AG09309 (cell line): ENCODE measurements around the gene SMIM13.
"Not testable (repeated sequence)": the region's sequence is repeated elsewhere in the genome, so short reads cannot be mapped to it uniquely, and the experiment has no call there.

Experiments used
- DNase-seq: peaks from one replicate; pipeline ENCODE4 v3.0.0-alpha.2; 2010; ENCODE audit warnings: low read depth
- H3K4me3 ChIP-seq: 2 replicates; pipeline ENCODE4 v1.5.1; 2011; ENCODE audit warnings: mild to moderate bottlenecking, low read depth, low read length, moderate library complexity; ENCODE audit not compliant: control insufficient read depth
- CTCF ChIP-seq: IDR thresholded peaks from 2 replicates; pipeline ENCODE4 v1.5.1; 2011; ENCODE audit warnings: mild to moderate bottlenecking, low read depth, low read length, inconsistent platforms; ENCODE audit not compliant: insufficient read depth, control insufficient read depth; ENCODE audit errors: missing control alignments

SMIM13 gene

DNA sequence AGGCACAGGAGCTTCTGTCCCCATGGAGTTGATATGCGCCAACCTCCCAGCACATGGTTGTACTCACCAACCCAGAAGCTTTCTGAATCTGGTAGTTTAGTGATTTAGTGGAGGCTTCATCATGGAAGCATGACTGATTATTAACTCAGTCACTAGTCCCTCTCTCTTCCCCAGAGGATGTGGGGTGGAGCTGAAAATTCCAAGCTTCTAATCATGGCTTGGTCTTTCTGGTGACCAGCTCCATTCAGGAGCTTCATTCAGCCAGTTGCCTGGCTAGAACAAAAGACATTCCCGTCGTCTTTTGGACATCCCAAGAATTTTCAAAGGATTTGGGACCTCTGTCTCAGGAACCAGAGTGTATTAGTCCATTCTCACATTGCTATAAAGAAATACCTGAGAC is 13.3 kb upstream of the SMIM13 start:
- no peak for DNase-seq
- TF ChIP-seq CTCF: no peak
- no peak overlapping the region for H3K4me3 ChIP-seq

GRCh38 chr6:11083491-11083890 is 10.1 kb upstream of the SMIM13 start:
- no peak for TF ChIP-seq CTCF
- H3K4me3 ChIP-seq: no peak overlapping the region

DNA sequence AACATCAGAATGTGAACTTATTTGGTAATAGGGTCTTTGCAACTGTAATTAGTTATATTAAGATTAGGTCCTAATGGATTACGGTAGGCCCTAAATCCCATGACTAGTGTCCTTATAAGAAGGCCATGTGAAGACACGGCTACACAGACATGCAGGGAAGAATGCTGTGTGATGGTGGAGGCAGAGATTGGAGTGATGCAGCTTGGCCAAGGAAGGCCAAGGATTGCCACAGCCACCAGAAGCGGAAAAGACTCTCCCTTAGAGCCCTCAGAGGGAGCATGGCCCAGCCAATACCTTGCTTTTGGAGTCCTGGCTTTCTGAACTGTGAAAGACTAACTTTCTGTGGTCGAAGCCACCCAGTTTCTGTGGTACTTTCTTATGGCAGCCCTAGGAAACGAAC is 9.7 kb upstream of the SMIM13 start:
- H3K4me3 ChIP-seq: no peak overlapping the region
- no peak for DNase-seq
- TF ChIP-seq CTCF: no peak

More at GRCh38 chr6:11083491-11083890, 10.1 kb upstream of the SMIM13 start:
- no peak for DNase-seq

DNA sequence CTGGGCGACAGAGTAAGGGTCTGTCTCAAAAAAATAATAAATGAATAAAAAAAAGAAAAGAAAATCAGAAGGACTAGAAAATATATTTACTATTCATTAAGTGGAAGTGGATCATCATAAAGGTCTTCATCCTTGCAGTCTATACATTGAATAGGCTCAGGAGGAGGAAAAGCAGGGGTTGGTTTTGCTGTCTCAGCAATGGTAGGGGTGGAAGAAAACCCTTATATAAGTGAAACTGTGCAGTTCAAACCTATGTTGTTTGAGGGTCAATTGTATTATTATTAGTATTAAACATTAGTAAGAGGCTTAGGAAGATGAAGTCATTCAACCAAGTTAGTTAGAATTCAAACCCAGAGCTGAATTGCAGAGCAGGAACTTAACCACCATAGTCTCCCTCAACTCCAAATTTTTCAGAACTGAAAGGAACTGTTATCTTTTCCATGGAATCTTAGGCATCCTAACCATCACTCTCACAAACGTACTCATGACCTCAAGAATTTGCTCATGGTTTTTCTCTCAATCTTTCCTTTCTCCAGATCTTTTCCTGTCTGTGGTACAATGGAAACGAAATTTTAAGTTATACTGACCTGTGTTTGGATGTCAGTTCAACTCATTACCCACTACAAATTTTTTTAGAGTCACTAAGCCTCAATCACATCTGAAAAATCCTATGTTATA is 7.7 kb upstream of the SMIM13 start:
- DNase-seq: peak; percentile 44
- no peak for TF ChIP-seq CTCF
- no peak overlapping the region for H3K4me3 ChIP-seq

GRCh38 chr6:11087141-11087812 is 6.4 kb upstream of the SMIM13 start:
- DNase-seq, H3K4me3 ChIP-seq: not testable (repeated sequence)

DNA sequence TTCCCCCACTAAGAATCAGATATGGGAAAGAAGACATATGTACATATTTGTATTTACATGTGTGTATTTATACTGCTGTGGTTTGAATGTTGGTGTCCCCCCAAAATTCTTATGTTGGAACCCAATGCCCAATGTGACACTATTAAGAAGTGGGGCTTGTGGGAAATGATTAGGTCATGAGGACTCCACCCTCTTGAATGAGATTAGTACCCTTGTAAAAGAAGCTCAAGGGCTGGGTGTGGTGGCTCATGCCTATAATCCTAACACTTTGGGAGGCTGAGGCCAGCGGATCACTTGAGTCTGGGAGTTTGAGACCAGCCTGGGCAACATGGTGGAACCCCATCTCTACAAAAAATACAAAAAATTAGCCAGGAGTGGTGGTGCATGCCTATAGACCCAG is 3.9 kb upstream of the SMIM13 start:
- DNase-seq: no peak
- no peak overlapping the region for H3K4me3 ChIP-seq
- no peak for TF ChIP-seq CTCF

DNA sequence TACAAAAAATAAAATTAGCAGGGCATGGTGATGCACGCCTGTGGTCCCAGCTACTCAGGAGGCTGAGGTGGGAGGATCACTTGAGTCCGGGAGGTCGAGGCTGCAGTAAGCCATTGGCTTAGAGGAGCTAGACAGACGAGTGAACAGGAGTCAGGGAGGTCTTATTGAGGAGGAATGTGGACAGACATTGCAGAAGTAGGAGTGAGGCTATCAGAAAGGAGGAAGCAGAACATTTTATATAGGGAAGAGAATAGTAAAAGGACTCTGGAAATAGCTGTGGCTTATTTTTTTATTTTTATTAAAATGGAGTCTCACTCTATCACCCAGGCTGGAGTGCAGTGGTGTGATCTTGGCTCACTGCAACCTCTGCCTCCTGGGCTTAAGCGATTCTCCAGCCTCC is 2.5 kb upstream of the SMIM13 start:
- H3K4me3 ChIP-seq, DNase-seq: not testable (repeated sequence)
